Upper lobe of left lung (tissue), 6 donors: ENCODE measurements around the gene ZNF143. TPM values are rescaled to one million over a fixed set of nuclear protein-coding genes. Genes with fewer than 3 reads are reported as not detected.
A peak's percentile ranks its signal among the peaks of the same experiment; 100 is the strongest.

Experiments
- ATAC-seq, 2 donors: fragments of 200-7000 bp; cut with Tn5 transposase; one replicate each; pipeline ENCODE4 v1.9.1; 2022; ENCODE audit warnings: mild to moderate bottlenecking in 2 of 2, moderate library complexity in 2 of 2; ENCODE audit not compliant: low FRiP score in 2 of 2
- DNase-seq, 2 donors: peaks; one replicate each; pipeline ENCODE4 v3.0.0-alpha.2; 2019 to 2020
- H3K27ac ChIP-seq, 4 donors: fragments of 200-600 bp; sonication (generic); one replicate each; pipeline ENCODE4 v1.5.1; 2016 to 2019
- H3K27me3 ChIP-seq, 4 donors: fragments of 200-600 bp; sonication (generic); one replicate each; pipeline ENCODE4 v1.5.1; 2017 to 2019
- H3K36me3 ChIP-seq, 4 donors: fragments of 200-600 bp; sonication (generic); one replicate each; pipeline ENCODE4 v1.5.1; 2016 to 2019
- H3K4me1 ChIP-seq, 4 donors: fragments of 200-600 bp; sonication (generic); one replicate each; pipeline ENCODE4 v1.5.1; 2018 to 2019
- H3K4me3 ChIP-seq, 4 donors: fragments of 200-600 bp; sonication (generic); one replicate each; pipeline ENCODE4 v1.5.1; 2017 to 2019; ENCODE audit warnings: mild to moderate bottlenecking in 2 of 4, moderate library complexity in 1 of 4
- H3K9me3 ChIP-seq, 4 donors: fragments of 200-600 bp; sonication (generic); one replicate each; pipeline ENCODE4 v1.5.1; 2018 to 2019
- CTCF ChIP-seq, 6 experiments: fragments of 450-650 bp in 4 of 6; fragments of 200-600 bp in 2 of 6; sonication (generic) in 2 of 6; IDR thresholded peaks; one replicate each; pipeline ENCODE4 v1.5.1; 2016 to 2019; ENCODE audit warnings: antibody characterized with exemption in 6 of 6
- EP300 ChIP-seq, 4 donors: sonication (generic); formaldehyde crosslinking; IDR thresholded peaks; one replicate each; pipeline ENCODE4 v1.5.1; 2017; ENCODE audit warnings: antibody characterized with exemption in 4 of 4, control low read depth in 2 of 4
- POLR2A ChIP-seq, 4 donors: fragments of 450-650 bp; IDR thresholded peaks; one replicate each; pipeline ENCODE4 v1.5.1; 2016 to 2017; ENCODE audit warnings: antibody characterized with exemption in 4 of 4, mild to moderate bottlenecking in 2 of 4
- POLR2AphosphoS5 ChIP-seq, 2 donors: sonication (generic); formaldehyde crosslinking; IDR thresholded peaks; one replicate each; pipeline ENCODE4 v1.5.1; 2017; ENCODE audit warnings: antibody characterized with exemption in 2 of 2
- WGBS, 2 donors: methylation state at CpG; one replicate each; pipeline ENCODE4 v1.1.5; 2017 to 2018; 5-methylcytosine and 5-hydroxymethylcytosine counted together
- total RNA-seq, 6 donors: library from RNA; depleted of rRNA in 4 of 6; stranded (reverse); fragments of >200 nt in 4 of 6; gene quantifications; one replicate each; pipeline versions ENCODE4 v1.1.0 to v1.2.1, GENCODE V29; 2016 to 2021
- donor health status: DM: no; HTN: no; CAD: no; lungs with moderate emphysema.
- donor health status: DM: no; HTN: yes; CAD: no; lungs with severe emphysema.

ZNF143 gene
- total RNA-seq, 6 donors from 2014 or later, result 17.5 to 45.1 (median 23.9) TPM

- Histone ChIP-seq H3K27me3 (no peaks in the 10 kb centered on the region), H3K4me3 (no peak overlapping the region), H3K4me1 (peaks cover 0 to 14% (median 4%) of the 10 kb centered on the region in 4 donors), H3K9me3 (no peaks in the 10 kb centered on the region), H3K36me3 (peaks cover 2 to 39% (median 14%) of the 10 kb centered on the region in 4 donors), H3K27ac (no peak overlapping the region)
- ATAC-seq, result no peak
- WGBS, 2 donors, result 96 to 98% methylated on average over 2 of the region's 2 CpGs
- DNase-seq, result no peak
- TF ChIP-seq POLR2AphosphoS5 (IDR thresholded peaks at IDR 0.05) (no peak), POLR2A (IDR thresholded peaks at IDR 0.05) (no peak), EP300 (IDR thresholded peaks at IDR 0.05) (no peak), CTCF (IDR thresholded peaks at IDR 0.05) (no peak)
Observed at GRCh38 chr11:9524001-9524400, 63.2 kb downstream of the ZNF143 start.

GRCh38 chr11:9525116-9525515 lies 64.3 kb downstream of the ZNF143 start:
- H3K27ac ChIP-seq, result no peak overlapping the region
- H3K4me3 ChIP-seq, result no peak overlapping the region
- DNase-seq, result no peak
- no peak for ATAC-seq
- 90 to 97% methylated on average over 3 of the region's 3 CpGs for WGBS, 2 donors
- peaks cover 2 to 35% (median 14%) of the 10 kb centered on the region in 4 donors for H3K36me3 ChIP-seq
- TF ChIP-seq POLR2AphosphoS5 (IDR thresholded peaks at IDR 0.05) (no peak), EP300 (IDR thresholded peaks at IDR 0.05) (no peak), POLR2A (IDR thresholded peaks at IDR 0.05) (no peak), CTCF (IDR thresholded peaks at IDR 0.05) (no peak)
- H3K27me3 ChIP-seq, result no peaks in the 10 kb centered on the region
- H3K9me3 ChIP-seq, result no peaks in the 10 kb centered on the region
- peaks cover 3 to 20% (median 14%) of the 10 kb centered on the region in 4 donors for H3K4me1 ChIP-seq

GRCh38 chr11:9527481-9528135 lies 66.8 kb downstream of the ZNF143 start:
- H3K9me3 ChIP-seq, result no peaks in the 10 kb centered on the region
- peak in 1 of 2 donors; percentile 70 for ATAC-seq
- H3K27me3 ChIP-seq, result no peaks in the 10 kb centered on the region
- 48% methylated on average over 8 of the region's 8 CpGs for WGBS, 2 donors
- no peak for DNase-seq
- TF ChIP-seq EP300 (IDR thresholded peaks at IDR 0.05), result no peak
- no peak for TF ChIP-seq POLR2AphosphoS5 (IDR thresholded peaks at IDR 0.05)
- no peak for TF ChIP-seq POLR2A (IDR thresholded peaks at IDR 0.05)
- no peak for TF ChIP-seq CTCF (IDR thresholded peaks at IDR 0.05)
- H3K27ac ChIP-seq, result peak overlapping the region in 3 of 4 donors; percentile 6 to 40 (median 33)
- peaks cover 0 to 20% (median 8%) of the 10 kb centered on the region in 4 donors for H3K36me3 ChIP-seq
- no peak overlapping the region for H3K4me3 ChIP-seq
- H3K4me1 ChIP-seq, result peaks cover 6 to 20% (median 14%) of the 10 kb centered on the region in 4 donors

GRCh38 chr11:9528136-9528501 lies 67.3 kb downstream of the ZNF143 start:
- Histone ChIP-seq H3K27ac (peak overlapping the region in 1 of 4 donors; percentile 40), H3K9me3 (no peaks in the 10 kb centered on the region), H3K36me3 (peaks cover 0 to 20% (median 8%) of the 10 kb centered on the region in 4 donors), H3K27me3 (no peaks in the 10 kb centered on the region), H3K4me3 (no peak overlapping the region), H3K4me1 (peaks cover 6 to 20% (median 14%) of the 10 kb centered on the region in 4 donors)
- DNase-seq (no peak), ATAC-seq (no peak)
- no peak for TF ChIP-seq POLR2A (IDR thresholded peaks at IDR 0.05)
- no peak for TF ChIP-seq EP300 (IDR thresholded peaks at IDR 0.05)
- no peak for TF ChIP-seq CTCF (IDR thresholded peaks at IDR 0.05)
- TF ChIP-seq POLR2AphosphoS5 (IDR thresholded peaks at IDR 0.05), result no peak
- 91 to 97% methylated on average over 1 of the region's 1 CpG for WGBS, 2 donors
